NCI-H2107 (cell line): ENCODE measurements around the gene ATP5F1E.

Source experiments
- DNase-seq: peaks from one replicate; lab custom pipeline; 2025; lab: John Stamatoyannopoulos, UW

The ATP5F1E gene

DNA sequence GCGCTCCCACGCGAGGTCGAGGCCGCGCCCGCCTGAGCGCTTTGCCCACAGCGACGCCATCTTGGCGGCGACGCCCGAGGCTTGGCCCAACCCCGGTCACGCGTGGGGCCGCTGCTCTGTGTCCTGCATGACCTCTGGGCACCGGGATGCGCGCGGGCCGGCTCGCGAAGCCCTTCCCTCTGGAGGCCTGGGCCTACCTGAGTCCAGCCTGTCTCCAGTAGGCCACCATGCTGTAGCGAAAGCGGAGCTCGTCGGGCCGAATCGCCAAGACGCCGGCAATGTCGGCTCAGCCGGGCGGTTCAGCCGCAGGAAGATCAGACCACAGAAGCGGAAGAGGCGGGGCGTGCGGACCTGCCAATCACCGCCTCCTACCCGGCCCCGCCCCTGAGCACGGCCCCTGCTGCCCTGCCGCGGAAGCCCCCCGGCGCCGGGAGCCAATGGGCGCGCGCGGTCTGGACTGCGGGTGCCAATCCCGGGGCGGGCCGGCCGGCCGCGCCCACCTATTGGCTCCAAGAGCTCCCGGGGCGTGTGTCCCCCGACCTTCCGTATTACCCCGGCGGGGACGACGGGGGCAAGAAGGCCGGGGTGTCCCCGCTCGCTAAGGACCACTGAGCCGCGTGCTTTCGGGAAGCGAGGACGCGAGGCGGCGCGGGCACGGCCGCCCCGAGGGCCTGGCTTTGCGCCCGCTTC is at the start of gene ATP5F1E:
Gene ATP5F1E, minus strand, starts transcription at position 313 of the 690 bp plus-strand sequence. Its CDS starts 84 bp downstream, at position 229.
- DNase-seq, result peak; percentile 93

DNA sequence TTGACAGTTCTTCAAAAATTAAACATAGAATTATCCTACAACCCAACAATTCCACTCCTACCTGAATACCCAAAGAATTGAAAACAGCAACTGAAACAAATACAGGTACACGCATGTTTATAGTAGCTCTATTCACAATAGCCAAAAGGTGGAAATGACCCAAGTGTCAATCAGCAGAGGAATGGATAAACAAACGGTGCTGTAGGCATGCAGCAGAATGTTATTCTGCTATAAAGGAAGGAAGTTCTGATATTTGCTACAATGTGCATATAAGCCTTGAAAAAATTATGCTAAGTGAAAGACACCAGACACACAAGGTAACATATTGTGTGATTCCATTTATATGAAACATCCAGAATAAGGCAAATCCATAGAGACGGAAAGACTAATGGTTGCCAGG is 48.9 kb upstream of the ATP5F1E start:
- no peak for DNase-seq

- no peak for DNase-seq
Measured at GRCh38 chr20:59078231-59078630, 46.1 kb upstream of the ATP5F1E start.

DNA sequence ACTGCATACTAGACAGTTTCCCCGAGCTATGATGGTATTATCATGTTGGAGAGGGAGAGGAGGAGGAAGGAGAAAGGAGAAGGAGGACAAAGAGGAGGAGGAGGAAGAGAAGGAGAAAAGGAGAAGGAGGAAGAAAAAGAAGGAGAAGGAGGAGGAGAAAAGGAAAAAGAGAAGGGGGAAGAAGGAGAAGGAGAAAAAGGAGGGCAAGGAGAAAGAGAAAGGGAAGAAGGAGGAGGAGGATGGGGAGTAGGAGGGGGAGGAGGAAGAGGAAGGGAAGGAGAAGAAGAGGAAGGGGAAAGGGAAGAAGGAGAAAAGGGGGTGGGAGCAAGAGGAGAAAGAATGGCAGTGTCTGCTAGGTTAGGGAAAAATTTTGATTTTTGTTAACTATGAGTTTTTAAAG is 45.6 kb upstream of the ATP5F1E start:
- DNase-seq, result no peak

DNA sequence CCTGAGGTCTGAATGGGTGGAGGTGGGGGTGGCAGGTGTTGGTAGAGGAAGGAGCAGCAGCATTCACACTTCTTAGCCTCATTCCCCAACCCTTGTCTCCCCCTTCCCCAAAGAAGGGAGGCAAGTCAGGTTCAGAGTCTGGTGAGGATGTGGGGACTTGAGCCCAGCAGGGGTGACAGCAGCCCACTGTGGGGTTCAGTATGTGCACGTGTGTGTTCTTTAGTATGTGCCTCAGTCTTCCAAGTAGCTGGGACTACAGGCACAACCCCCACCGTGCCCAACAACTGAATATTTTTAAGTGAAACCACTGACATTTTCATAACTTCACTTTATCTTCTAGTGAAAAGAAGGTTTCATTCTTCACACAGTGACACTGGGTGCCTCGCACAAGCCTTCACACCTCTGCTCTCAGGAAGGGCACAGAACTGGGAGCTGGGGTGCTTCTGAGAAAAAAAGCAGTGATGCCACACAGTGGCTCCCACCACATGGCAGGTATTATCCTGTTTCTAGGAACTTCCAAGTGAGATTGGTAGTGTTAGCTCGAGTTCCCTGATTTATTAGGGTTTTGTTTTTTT is 43.9 kb upstream of the ATP5F1E start:
- DNase-seq, result no peak

DNA sequence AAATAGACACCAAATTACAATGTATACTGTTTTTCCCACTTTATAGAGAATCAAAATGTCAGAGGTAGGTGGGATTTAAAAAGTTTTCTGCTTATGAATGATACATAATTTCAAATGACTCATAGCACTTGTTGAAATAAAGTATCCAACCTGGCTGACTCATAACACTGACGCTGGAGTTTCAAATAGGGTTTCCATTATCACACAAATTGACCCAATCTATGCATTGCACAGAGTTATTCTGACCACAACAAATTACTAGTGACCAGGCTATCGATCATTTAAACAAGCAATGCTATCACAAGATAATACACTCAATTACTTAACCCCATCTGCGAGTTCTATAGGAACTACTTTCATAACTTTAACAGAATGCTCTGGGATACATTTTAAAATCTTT is 42.3 kb upstream of the ATP5F1E start:
- no peak for DNase-seq

- DNase-seq, result no peak
Measured at GRCh38 chr20:59073582-59073981, 41.4 kb upstream of the ATP5F1E start.

DNA sequence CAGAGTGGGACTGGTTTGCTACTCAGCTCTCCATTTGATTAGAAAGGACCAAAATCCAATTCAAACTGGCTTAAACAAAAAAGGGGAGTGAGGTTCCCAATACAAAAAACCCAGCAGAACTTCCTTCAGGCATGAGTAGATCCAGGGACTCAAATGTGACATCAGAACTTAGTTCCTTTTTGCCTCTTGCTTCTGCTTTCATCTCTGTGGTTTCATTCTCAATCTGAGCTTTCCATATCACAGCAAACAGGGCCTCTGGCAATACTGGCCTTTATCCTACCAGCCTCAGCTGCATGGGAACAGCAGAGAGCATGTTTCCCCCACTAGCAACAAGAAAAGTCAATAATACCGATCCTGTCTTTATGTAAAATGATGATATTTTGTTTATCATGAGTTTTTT is 39.1 kb upstream of the ATP5F1E start:
- no peak for DNase-seq

DNA sequence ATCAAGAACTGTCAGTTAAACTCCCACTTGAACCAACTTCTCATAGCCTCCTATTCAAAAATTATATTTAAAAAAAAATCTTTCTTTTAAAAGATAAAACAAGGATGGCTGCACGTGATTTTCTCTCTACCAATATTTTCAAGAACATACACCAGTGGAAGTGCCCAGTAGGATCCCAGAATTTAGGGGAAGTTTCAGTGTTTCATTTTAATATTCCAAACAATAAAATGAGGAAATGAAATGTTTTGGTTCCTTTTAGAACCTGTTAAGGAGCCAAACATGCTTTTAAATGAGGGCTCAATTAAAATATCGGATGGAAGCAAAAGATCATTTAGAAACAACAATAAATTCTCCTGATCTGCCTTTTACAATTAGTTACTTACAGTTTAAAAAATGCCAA is 36.9 kb upstream of the ATP5F1E start:
- DNase-seq, result no peak

DNA sequence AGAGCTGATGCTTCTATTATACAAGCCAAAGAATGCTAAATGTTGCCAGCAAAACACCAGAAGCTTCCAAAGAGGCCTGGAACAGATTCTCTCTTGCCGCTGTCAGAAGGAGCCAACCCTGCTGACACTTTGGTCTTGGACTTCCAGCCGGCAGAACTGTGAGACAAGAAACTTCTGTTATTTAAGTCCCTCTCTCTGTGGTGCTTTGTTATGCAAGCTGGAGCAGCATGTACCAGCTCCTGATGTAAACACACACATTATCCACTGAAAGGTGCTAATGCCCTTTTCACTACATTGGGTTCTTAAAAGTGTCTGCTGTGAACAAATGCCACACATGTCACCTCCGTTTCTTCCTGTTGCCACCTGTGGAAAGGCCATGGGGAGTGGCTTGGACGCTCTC is 36.4 kb upstream of the ATP5F1E start:
- DNase-seq, result no peak

GRCh38 chr20:59064214-59064722 is 32.1 kb upstream of the ATP5F1E start:
- DNase-seq, result no peak

- DNase-seq, result no peak
Measured at GRCh38 chr20:59063358-59064213, 31.5 kb upstream of the ATP5F1E start.

DNA sequence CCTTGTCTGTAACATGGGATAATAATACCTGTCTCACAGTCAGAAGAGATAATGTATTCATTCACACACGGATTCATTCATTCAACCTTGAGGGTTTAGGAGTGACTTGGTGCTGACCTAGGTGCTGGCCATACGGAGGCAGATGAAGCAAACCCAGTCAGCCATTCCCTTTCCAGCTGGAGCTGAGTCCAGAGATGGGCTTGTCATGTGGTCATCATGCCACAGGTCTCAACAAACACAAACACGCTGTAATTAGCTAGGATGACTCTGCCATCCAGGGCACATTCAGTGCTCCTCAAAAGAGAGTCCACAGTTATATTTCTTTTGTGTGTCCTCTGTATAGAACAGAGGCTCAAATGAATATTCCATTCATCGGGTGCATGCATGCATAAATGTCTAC is 29.9 kb upstream of the ATP5F1E start:
- no peak for DNase-seq

GRCh38 chr20:59055302-59055701 is 23.2 kb upstream of the ATP5F1E start:
- no peak for DNase-seq

DNA sequence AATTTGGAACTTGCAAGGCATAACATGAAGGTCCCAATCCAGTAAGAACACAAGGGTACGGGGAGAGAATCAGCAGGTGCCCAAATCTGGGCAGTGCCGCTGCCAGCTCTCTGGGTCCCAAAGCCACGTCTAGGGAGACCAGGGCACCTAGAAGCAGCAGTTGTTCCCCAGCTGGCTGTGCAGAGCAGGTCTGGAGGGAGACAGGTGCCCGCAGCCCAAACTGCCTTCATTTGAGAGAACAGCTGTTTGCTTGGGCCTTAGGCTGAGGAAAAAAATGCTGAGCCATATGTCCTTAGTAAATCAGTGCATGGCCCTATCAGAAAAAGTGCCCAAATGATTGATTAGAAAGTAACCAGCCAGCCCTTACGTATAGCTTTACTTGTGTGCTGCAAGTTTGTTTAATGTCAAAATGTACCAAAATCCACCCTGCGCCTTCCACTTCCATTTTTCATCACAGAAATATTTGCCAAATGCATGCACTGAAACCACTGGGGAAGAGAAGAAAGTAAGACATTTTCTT is 19.6 kb upstream of the ATP5F1E start:
- no peak for DNase-seq

GRCh38 chr20:59050437-59050836 is 18.3 kb upstream of the ATP5F1E start:
- DNase-seq, result no peak

DNA sequence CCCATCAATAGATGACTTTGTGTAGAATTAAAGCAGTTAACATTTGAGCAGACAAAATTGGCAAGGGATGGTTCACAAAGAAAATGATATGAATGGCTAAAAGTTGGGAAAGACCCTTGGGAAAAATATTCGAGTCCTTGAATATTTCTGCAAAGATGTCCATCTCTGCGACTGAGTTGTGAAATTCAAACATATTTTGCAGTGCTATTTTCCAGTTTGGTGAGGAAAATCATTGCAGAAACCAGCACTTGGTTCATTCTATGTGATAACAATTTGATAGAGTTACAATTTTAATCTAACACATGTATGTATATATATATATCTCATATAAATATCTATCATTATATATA is 16.5 kb upstream of the ATP5F1E start:
- no peak for DNase-seq

DNA sequence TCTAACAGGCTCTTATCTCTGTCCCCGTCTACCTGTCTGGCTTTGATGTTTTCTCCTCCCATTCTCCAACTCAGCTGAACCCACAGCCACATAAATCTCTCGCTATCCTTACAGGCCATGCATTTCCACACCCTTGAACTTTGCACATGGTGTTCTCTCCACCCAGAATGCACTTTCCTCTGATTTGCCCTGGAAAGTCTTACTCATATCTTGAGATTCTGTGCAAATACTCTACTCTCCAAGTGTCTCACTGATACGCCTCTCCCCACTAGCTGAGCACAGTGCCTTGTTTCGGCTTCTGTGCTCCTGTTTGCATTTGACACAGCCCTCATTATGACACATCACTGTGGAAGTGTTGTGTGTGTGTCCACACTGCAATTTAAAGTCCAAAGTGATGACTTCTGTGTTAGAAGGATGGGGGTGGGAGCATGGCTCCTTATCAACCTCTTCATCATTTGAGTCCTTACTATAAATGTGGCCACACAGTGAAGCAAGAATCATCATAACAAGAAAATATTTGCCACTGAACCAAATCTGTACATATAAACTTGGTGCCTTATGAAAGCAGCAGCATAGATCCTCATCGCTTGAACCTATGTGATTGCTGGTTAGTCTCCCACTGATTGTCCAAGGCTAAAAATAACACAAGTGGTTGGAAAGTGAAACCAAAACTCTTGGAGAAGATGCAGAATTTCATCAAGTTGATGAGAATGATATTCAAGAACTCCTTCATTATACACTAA is 16.0 kb upstream of the ATP5F1E start:
- DNase-seq, result no peak

GRCh38 chr20:59046862-59047261 is 14.7 kb upstream of the ATP5F1E start:
- no peak for DNase-seq

GRCh38 chr20:59044796-59045195 is 12.7 kb upstream of the ATP5F1E start:
- DNase-seq, result no peak

GRCh38 chr20:59044295-59044694 is 12.2 kb upstream of the ATP5F1E start:
- no peak for DNase-seq

DNA sequence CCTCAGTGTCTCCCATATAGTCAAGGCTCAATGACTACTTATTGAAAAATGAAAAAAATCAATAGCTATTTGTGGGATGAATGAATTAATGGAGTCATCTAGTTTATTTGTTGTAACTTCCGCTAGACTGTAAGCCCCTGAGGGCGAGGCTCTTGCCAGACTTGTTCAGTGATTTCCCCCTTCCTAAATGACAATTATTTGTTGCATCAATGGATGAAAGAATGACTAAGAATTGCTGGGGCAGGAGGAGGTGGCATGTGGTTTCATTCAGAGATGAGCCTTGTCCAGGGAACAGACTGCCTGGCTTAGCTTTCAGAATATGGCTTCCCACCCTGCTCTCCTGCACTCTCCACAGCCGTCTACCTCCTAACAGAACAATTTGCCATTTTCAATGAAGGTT is 11.6 kb upstream of the ATP5F1E start:
- no peak for DNase-seq
